NCI-H128 (cell line): Measurements from ENCODE around the gene TPD52L1.

Experiments used
- DNase-seq: peaks from one replicate; lab custom pipeline; 2025; ENCODE audit not compliant: unreplicated experiment; lab: John Stamatoyannopoulos, UW

The TPD52L1 gene

DNA sequence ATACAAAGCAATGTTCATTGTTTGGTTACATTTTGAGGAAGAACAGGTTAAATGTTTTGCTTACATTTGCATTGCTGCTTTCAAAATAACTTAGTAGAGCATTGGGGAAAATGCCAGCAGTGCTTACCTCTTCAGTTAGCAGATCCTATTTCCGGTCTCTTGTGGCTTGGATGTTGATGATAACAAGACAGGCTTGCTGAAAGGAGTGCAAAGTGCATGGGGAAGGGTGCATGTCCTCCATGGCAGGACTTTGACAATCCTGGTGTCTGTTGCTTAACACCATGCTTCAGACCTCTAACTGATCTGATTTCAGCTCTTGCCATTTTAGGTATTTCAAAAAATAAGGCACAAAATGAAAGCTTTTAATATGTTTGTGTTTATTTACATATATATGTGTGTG lies 21.1 kb downstream of the TPD52L1 start:
- no peak for DNase-seq

DNA sequence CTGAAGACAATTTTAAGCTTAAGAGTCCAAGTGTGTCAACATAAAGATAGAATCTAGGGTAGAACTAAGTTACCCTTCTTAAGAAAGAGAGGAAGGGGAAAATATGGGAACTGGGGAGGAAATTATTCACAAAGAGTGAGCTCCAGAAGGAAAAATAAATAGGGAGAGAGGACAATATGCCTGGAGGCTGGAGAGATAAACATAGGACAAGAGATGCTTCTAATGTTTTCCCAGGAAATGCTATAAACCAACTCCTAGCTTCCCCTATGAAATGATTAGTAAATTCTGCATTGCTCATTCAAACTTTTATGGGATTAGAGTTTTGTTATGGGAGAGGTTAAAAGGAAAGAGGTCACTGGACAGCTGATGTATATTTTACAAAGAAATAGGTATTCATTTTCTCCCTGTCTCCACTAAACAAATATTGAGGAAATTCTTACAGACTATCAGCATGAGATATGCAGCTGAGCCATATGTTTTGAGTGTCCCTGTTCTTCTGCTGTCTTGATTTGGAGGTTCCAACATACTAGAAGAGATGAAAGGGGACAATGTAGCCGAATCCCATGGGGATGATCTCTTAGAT lies 22.0 kb downstream of the TPD52L1 start:
- DNase-seq, result no peak

DNA sequence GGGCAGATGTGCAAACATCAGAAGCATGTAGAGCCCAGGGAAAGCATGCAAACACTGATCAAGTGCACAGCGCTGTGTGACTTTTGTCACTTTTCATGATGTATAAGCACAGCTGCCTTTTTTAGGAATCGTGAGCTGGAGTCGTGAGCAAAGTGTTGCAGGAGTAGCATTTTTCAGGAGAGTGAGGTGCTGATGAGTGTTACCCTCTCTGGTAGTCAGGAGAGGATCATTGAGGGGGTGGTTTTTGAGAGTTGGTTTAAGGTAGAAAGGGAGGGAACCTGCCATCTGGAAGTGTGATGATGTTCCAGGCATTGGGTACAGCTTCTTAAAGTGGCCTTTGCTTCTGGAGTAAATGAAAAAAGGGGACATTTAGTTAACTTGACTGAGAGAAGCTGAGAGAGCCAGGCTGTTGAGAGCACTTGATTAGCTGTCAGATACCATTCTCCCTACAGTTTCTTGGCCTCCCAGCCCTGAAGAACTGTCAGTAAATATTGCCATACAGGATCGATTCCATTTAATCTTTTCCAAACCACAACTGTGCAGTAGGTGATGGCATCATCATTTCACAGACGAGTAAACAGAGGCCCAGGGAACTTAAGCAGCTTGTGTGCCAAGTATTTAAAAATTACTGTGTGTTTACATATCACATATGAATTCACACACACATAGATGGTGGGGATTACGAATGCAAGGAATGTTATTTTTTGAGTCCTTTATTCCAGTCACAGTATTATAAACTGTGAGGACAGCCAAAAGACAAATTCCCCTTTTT lies 28.9 kb downstream of the TPD52L1 start:
- DNase-seq, result no peak

DNA sequence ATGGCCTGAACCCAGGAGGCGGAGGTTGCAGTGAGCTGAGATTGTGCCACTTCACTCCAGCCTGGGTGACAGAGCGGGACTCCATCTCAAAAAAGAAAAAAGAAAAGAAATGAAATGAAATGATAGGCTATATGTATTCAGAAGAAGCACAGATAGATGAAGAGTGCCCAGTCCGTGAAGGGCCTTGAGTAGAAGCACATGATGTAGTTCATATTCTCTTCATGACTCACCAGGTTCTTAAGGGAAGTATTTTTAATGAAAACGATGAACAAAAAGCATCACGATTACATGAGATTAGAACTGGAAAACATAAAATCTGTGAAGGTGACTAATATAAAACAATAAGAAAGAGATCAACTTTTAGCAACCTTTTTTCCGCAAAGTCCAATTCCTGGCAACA lies 29.8 kb downstream of the TPD52L1 start:
- DNase-seq, result no peak

DNA sequence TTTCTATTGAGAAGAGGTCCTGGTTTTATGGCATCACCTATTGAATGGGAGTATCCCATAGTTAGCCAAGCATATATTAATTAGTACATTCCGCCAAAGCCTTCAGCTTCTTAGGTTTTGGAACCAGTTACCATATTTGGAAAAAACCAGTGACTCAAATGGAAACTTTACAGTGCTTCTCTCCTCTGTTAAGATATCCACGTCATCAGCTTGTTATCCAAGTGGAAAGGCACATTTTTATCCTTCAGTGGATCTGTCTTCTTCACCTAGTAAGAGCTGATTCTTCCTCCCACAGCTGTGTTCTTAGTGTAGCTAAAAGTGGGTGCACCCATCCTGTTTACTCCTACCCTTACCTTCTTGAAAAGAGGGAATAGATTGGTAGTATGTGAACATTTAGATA lies 34.5 kb downstream of the TPD52L1 start:
- DNase-seq, result no peak

DNA sequence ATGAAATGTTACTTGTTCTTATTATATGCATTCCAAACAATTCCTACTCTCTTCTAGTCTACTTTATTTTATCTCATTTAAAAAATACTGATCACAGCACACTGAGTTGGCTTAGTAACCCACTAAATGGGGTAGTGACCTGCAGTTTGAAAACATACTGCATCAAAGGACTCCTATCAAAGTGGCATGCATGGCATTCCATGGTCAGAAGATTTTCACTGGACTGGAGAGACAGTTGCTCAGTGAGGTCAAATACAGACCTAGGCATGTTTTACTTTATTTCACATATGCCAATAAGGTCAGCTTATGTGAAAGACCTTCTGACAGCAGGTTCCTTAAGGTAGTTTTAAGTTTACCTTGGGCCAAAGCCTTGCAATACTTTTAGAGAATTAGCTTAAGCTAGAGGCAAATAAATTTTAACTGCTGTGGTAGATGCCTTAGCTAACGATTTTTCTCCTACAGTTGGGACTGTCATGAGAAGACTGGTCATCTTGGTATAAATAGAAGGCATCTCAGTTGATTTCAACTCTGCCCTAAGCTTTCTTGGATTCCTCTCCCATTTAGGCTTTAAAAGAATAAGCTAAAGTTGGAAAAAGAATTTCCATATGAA lies 35.1 kb downstream of the TPD52L1 start:
- no peak for DNase-seq

DNA sequence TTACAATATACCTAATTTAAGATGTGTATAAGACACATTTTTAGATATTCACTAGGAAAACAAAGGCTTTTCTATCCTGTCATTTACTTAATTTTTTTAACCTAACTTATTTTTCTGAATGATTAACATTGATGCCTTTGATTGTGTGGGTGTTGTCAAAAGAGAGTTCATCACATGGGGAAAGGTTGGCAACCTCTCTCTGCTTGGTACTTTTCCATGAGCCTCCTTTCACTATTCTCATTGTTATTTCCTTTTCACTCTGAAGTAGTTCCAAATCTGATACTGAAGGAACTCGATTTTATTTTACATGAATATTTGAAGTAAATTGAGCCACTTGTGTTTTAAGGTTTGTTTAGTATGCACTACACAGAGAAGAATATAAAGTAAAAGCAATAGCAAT lies 35.9 kb downstream of the TPD52L1 start:
- no peak for DNase-seq

DNA sequence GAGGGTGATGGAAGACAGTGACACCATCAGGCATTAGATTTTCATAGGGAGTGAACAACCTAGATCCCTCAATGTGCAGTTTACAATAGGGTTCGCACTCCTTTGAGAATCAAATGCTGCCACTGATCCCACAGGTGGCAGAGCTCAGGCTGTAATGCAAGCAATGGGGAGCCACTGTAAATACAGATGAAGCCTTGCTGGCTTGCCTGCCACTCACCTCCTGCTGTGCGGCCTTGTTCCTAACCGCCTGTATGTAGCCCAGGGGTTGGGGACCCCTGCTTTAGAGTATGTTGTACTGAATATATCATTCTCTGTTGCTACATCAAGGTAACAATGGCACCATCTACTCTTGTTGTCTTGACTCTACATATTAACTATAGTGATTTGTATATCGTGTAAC lies 37.1 kb downstream of the TPD52L1 start:
- no peak for DNase-seq

DNA sequence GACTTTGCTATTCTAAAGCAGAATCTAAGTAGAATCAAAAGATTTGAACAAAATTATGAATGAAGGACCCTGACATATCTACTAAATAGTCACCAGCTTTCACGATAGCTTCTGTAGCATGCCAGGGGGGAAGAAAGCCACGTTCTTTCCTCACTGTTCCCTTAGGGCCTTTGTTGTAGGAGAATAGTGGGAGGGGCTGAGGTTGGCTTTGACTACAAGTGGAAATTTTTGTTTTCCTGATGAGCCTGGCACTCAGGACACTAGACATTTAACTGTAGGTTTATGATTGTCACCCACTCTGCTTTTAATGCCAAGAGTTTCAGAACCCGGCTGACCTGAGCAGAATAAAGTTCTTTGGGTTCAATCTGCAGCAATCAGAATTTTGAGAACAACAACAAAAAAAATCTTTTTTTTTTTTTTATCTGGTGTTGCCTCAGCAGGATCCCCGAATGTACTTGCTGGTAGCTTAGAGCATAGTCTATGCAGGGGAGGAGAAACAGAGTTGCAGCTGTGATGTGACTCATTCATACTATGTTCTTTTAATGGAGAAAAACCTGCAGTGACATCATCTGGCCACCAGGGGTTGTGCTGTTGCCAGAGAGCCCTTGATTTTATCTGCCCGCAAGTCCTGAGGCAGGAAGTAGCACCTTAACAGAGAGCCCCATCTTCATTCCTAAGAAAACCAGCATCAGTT lies 38.5 kb downstream of the TPD52L1 start:
- no peak for DNase-seq

DNA sequence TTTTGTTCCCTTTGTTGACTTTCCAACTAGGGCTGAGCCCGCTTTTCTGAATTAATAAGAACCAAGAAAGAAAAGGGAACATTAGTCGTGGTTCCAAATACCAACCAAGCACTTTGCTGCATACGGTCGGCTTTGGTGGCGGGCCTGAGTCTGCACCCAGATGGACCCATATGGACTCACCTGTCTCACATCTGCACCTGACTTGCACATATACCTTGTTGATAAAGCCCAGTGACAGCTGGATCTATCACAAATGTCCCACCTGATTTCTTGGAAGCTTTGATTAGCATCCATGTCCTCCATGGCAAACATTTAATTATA lies 39.0 kb downstream of the TPD52L1 start:
- DNase-seq, result no peak

DNA sequence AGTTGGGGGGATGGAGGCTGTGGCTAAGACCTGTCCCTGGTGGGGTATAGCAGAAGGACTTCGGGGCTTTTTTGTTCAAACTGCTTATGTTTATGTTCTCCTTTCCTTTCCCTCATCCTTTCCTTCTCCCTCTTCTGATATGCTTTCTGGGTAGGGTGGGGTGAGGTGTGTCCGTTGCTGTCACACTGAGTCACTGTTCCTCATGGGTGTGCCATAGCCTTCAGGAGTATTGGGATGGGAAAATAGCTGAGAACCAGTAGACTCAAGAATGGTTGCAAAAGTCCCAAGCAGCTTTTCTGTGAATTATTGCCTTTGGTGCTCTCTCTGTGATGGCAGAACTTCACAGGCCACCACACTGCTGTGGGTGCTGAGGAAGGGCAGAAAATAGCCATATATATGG lies 39.6 kb downstream of the TPD52L1 start:
- DNase-seq, result no peak

DNA sequence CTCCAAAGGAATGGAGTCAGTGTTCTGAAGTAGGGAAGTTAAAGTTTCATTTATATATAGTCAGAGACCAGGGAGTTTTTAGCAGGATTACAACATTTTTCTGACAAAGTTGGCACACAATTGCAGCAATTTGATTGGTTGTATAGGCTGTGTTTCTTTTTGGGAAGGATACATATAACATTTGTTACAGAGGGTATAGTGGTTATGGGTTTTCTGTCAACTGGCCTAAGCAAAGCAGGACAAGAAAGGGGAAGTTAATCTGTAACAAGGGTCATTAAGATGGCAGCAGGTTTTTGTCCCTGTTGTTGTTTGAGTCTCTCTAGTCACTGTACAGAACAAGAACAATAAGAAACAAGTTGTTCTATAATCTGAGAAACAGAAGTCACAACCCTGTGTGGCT lies 41.4 kb downstream of the TPD52L1 start:
- no peak for DNase-seq

DNA sequence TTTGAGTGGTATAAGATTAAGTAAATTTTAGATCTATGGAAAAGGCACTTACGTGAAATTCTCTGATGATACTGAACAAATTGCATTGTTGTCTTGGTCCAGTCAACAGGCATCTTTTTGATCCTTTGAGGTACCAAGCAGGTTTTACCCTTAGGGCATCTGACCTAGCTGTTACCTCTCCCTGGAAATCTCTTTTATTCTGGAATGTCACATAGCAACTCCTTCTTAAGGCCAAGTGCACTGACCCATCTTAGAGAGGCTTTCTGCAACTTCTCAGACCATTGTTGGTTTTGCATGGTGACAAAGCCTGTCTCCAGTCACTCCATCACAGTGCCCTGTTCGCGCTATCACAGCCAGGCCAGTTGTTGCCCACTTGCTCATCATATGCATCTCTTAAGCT lies 42.0 kb downstream of the TPD52L1 start:
- no peak for DNase-seq

DNA sequence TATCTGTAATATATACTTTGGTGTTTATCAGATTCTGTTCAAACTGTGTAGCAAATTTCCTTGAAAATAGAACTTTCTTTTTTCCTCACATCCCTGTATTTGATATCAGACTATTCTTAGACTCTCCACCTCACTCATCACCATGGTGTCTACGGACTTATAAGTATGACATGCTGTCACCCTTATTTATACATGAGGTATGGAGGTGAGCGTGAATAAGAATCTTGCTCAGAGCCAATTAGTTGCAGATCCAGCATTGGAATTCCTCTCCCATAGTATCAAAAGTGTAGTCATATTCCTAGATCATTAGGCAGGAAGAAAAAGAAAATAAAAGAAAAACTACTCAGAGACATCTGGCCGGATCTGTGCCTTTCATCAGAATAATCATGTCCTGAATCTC lies 43.0 kb downstream of the TPD52L1 start:
- no peak for DNase-seq

DNA sequence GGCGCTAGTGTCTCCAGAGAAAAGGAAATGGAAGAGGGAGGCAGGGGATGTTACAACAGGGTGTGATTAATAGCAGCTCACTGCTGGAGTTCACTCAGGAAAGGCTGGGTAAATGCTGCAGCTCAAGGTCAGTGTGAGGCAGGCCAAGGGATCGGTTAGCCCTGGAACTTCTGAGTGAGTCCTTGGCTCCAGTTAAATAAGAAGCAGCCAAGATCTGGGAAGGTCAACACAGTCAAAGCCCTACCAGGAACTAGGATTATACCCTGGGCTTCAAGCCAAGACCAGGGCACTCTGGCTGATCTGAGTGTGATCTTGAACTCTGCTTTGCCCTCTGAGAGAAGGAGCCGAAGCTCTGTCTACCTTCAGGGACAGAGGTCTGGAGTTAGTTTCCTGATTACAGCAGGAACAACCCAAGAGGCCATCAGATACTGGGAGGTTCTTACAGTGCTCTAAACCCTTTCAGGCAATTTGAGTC lies 44.3 kb downstream of the TPD52L1 start:
- DNase-seq, result no peak

DNA sequence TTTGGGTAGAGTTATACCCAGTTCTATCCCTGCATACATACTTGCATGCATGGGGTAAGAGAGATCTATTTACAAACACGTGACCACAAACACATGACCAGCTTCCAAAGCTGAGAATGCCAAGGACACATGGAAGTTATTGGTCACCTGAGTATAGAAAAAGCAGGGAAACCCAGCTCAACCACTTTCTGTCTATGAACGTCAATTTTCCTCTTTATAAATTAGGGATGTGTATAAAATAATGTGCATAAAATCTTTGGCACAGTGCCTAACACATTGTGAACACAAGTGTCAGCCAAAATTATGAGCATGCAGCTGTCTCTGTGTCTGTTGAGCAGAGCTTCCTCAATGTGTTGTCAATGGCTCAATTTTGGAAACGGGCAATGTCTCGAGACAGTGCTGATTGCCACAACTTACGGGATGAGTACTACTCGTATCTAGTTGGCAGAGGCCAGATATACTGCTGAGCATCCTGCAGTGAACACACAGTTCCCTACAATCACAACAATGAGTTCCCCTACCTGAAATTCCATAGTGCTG lies 44.9 kb downstream of the TPD52L1 start:
- DNase-seq, result no peak

DNA sequence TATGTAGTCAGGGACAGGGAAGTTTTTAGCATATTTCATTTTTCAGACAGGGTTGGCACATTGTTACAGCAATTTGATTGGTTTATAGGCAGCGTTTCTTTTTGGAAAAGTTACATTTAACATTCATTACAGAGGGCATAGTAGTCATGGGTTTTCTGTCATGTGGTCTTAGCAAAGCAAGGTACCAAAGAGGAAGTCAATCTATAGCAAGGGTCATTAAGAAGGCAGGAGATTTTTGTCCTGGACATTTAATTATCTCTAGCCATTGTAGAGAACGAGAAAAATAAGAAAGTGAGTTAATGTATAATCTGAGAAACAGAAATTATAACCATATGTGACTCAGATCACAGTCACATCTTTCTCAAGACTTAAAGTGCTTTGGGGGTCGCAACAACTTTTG lies 47.4 kb downstream of the TPD52L1 start:
- no peak for DNase-seq

DNA sequence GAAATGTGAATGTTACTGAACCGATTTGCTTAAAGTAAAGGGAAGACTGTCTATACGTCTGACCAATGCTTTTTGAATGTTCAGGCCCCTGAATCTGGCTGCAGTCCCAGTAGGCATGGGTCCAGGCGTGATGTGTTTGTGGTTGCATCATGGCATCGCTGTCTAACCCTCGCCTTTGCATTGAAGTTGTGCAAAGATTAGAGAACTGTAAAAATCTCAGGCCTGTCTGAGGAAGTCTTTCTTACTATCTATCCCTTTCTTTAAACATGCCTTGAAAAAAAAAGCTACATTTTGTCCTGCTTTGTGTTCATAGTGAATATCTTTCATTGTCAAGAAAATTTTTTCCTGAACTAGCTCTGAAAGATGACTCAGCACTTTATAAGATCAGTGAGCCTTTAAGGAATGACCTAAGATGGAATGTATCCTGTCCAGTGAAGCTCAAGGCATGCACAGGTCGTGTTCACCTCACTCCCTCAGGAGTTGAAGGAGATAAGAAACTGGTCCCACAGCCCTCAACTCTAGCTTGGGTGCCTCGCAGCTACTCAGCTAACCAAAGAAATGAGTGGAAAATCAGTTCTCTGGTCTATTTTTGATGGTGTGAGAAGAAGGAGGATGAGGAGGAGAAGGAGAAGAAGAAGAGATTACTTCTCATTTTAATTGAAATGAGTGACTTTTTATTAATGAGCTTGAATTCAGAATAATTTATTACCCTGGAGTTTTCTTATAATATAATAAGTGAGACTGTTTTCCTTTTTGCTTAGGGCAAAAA lies 48.6 kb downstream of the TPD52L1 start:
- no peak for DNase-seq

DNA sequence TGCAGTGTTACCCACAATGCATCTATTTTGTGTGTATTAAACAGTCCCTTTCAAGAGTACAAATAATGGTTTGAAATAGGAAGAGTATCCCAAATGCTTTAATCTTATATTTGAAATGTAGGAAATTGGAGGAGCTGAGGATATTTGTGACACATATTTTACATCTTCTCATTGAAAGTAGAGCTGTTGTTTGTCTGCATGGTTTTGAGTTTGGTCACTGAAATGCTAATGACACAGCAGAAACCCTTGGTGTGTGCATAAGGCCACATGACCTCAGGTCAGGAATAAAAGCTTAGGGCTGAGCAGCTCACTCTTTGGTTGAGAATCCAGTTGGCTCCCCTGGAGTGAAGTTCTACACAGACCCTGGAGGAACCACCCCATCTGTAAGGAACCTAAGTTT lies 49.8 kb downstream of the TPD52L1 start:
- DNase-seq, result no peak

DNA sequence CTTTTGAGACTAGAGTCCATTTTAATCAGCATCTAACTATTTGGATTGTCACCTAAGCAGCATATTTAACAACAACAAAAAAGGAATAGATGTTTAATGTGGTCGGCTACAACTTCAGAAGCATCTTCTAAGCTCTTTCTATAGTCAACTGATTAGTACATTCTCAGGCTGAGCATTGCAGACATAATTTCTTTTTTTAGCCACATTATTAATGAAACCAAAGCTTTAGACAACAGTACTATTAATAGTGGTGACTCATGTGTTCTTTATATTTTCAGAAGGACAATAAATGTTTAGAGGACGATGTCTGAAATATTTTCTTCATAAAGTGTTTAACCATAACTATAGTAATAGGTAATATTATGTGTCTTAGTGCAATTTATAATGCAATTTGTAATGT lies 52.4 kb downstream of the TPD52L1 start:
- no peak for DNase-seq

DNA sequence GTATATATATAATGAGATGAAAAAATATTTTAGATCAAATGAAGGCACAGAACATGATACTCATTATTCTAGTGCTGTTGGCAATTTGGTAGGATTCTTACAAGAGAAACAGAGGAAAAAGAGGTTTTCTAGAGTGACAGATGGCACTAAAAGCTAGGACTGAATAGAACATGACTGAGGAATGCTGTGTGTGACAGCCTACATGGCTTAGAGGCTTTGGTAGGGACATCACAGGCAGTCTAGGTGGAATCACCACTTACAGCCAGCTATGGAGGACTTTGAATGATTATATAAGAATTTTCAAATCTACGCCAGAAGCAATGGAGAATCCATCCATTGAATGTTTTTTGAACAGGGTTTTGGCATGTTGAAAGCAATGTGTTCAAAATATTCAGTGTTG lies 52.8 kb downstream of the TPD52L1 start:
- DNase-seq, result no peak
